Activated T-cell treated with anti-CD3 and anti-CD28 coated beads, Interleukin-2, amount 50 U/mL, for 4 hours (primary cell): Measurements from ENCODE around the gene UBTD2. TPM values are rescaled to one million over a fixed set of nuclear protein-coding genes. Genes with fewer than 3 reads are reported as not detected.

Experiments used
- ATAC-seq, 2 donors: fragments of 200-7000 bp; cut with Tn5 transposase; one replicate each; pipeline ENCODE4 v1.10.0; 2021
- DNase-seq: peaks from one replicate; pipeline ENCODE4 v3.0.0-alpha.2; 2020
- H3K27me3 Mint-ChIP-seq: one replicate; pipeline ENCODE4 v1.8.0; 2021; ENCODE audit warnings: low read depth, mixed read lengths
- H3K36me3 Mint-ChIP-seq: one replicate; pipeline ENCODE4 v1.8.0; 2022; ENCODE audit warnings: mixed read lengths; ENCODE audit not compliant: insufficient read depth
- H3K4me1 Mint-ChIP-seq: one replicate; pipeline ENCODE4 v1.8.0; 2021; ENCODE audit warnings: low read depth, mixed read lengths
- H3K4me3 Mint-ChIP-seq: one replicate; pipeline ENCODE4 v1.8.0; 2021; ENCODE audit warnings: mild to moderate bottlenecking, moderate library complexity, mixed read lengths
- H3K9me3 Mint-ChIP-seq: one replicate; pipeline ENCODE4 v1.8.0; 2021; ENCODE audit warnings: mixed read lengths
- total RNA-seq, 3 donors: library from RNA; stranded (reverse); gene quantifications; one replicate each; pipeline ENCODE4 v1.2.1, GENCODE V29; 2021

The UBTD2 gene
- total RNA-seq, 3 donors from 2014 or later = 5.7 to 7.5 (median 6.8) TPM

DNA sequence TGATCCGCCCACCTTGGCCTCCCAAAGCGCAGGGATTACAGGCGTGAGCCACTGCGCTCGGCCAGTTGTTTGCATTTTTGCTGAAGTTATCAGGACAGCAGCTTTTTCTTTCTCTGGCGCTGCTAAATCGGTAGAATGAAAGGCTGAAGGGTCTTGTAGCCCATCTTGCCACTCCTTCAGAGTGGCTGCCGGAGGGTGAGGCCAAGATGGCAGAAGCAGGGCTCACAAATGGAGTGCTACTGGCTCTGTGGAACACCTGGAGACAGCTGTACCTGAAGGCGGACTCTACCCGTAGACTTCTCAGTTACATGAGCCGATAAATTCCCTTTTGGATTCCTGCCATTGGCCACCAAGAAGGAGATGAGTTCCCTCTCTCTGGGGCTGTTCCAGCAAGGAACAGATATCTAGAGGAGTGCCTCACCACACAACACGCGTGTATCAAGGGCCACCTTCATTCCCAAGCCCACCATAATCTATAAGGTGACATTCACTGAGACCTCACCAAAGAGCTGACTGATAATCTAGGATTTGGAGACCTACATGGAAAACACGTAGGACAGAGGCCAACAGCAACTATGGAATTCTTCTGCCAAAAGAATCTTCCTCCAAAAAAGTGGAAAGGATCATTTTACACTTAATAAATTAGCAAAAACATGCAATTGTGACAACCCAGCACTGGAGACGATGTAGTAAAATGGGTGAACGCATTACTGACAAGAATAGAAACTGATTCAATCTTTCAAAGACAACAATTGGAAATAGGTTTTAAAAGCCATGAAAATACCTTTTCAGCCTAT is 117.3 kb downstream of the UBTD2 start:
- DNase-seq (no peak), ATAC-seq (no peak)
- H3K36me3 Mint-ChIP-seq = peaks cover 14% of the 10 kb centered on the region
- no peaks in the 10 kb centered on the region for H3K27me3 Mint-ChIP-seq
- no peaks in the 10 kb centered on the region for H3K9me3 Mint-ChIP-seq
- no peak overlapping the region for H3K4me3 Mint-ChIP-seq
- peaks cover 84% of the 10 kb centered on the region for H3K4me1 Mint-ChIP-seq

DNA sequence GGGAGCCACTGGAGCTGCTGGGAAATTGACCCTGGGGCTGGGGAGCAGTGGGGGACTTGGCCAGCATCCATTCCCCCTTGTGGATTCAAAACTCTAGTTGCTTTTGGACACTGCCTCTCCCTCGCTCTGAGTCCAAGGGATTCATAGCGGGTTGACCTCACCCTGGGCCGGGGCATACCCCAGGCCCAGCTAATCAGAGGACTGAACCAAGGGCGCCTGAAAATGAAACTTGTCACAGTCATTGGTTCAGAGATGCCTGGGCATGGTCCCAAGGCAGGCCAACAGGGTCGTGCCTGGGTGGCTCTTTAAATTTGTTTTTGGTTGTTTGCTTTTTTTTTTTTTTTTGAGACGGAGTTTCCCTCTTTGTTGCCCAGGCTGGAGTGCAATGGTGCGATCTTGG is 118.1 kb downstream of the UBTD2 start:
- H3K36me3 Mint-ChIP-seq = peaks cover 14% of the 10 kb centered on the region
- no peak overlapping the region for H3K4me3 Mint-ChIP-seq
- ATAC-seq (no peak), DNase-seq (no peak)
- H3K27me3 Mint-ChIP-seq = no peaks in the 10 kb centered on the region
- H3K9me3 Mint-ChIP-seq = no peaks in the 10 kb centered on the region
- H3K4me1 Mint-ChIP-seq = peaks cover 82% of the 10 kb centered on the region

DNA sequence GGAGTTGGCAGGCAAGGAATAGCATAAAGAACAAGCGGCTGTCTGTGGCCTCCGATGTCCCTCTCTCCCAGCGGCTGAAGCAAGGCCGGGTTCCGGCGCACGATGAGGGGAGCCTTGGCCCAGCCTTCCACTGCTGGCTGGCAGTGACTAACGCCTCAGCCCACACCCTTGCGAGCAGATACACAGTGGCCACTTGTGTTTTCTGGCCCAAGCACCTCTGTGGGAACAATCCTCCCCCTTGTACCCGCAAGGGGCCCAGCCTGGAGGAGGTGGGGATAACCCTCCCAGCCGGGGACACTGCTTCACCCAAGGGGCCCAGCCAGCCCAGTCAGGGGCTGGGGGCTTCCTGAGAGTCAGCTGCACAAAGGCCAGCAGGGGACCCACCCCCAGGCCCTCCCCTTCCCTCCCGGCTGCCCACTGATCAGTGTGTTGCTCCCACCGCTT is 118.8 kb downstream of the UBTD2 start:
- Mint-ChIP-seq H3K36me3 (peaks cover 8% of the 10 kb centered on the region), H3K9me3 (no peaks in the 10 kb centered on the region), H3K4me1 (peaks cover 80% of the 10 kb centered on the region), H3K27me3 (no peaks in the 10 kb centered on the region), H3K4me3 (no peak overlapping the region)
- DNase-seq (no peak), ATAC-seq (no peak)

DNA sequence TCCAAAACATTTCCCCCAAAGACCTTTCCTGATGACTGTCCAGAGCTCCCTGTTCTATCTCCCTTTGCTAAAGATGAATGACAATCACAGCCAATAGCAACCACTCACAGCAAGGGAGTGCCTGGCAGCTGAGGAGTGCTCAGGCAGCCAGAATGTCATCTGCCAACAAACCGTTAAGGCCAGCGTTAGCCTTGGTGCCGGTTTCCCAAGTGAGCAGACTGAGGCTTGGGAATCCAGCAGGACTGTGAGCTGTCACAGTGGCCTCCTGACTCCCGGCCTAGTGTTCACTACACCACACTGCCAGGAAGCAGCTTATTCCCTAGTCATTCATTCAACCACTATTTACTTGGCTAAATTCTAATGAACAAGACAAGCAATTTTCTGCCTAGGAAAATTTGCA is 120.2 kb downstream of the UBTD2 start:
- H3K4me3 Mint-ChIP-seq = no peak overlapping the region

DNA sequence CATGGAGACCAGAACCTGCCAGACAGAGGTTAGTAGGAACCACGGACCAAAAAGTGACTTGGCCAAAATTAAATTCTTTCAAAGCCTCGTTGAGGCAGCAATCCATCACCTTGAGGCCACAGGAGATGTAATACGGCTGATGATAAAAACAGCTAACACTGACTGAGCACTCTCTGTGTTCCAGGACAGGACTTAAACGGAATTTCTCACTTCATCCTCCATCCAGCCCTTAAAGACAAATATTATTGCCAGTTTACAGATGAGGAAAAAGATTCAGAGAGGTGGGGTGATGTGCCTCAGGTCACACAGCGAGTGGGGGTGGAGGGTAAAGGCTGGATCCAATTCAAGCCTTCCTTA is 120.6 kb downstream of the UBTD2 start:
- no peak overlapping the region for H3K4me3 Mint-ChIP-seq
- H3K27me3 Mint-ChIP-seq = no peaks in the 10 kb centered on the region
- H3K36me3 Mint-ChIP-seq = peaks cover 11% of the 10 kb centered on the region
- DNase-seq = no peak
- ATAC-seq = no peak
- H3K4me1 Mint-ChIP-seq = peaks cover 75% of the 10 kb centered on the region
- no peaks in the 10 kb centered on the region for H3K9me3 Mint-ChIP-seq

More for the DNA sequence above, 120.2 kb downstream of the UBTD2 start:
- Mint-ChIP-seq H3K9me3 (no peaks in the 10 kb centered on the region), H3K27me3 (no peaks in the 10 kb centered on the region), H3K4me1 (peaks cover 77% of the 10 kb centered on the region), H3K36me3 (peaks cover 11% of the 10 kb centered on the region)
- ATAC-seq (no peak), DNase-seq (no peak)

DNA sequence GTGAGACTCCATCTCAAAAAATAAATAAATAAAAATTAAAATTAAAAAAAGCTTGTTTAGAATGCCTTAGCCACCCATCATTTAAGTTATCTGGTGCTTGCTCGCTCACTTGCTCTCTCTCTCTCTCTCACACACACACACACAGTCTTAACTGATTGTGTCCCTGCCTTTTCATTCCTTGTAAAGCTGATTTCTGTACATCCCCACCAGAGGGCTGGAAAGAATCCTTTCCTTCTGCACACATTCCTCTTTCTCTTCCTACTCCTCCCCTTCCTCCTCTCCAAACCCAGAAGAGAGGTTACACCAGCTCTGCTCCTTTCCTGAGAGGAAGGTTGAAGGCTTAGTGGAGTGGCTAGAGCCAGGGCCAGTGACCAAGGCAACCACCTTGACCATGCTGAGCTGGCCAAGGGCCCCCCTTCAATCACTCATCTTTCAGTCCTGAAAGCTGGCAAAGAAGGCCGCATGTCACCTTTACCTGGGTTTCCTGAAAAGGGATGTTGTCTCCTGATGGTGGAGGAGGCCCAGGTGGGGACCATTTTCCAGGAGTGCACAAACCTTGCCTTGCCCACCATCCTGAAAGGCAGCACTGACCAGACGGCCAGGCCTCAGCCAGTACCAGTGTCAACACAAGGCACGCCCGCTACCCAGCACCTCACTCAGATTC is 121.1 kb downstream of the UBTD2 start:
- Mint-ChIP-seq H3K36me3 (peaks cover 11% of the 10 kb centered on the region), H3K4me1 (peaks cover 73% of the 10 kb centered on the region)
- no peak for ATAC-seq

DNA sequence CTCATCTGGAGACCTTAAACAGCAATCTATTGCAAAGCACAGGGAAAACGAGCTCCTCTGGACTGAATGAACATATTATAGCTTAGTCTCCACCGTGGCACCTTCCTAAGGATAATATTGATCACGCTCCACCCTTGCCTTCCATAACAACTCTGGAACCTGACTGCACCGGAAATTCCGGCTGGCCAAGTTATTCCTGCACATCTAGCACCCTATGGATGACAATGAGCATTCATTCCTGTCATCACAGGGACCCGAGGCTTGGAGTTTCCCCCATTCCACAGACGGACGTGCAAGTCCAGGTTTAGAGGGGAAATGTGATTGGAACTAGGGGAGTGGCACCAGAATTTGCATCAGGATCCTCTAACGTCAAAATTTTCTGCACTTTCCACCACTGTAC is 123.1 kb downstream of the UBTD2 start:
- ATAC-seq (no peak), DNase-seq (no peak)
- H3K4me1 Mint-ChIP-seq = peaks cover 65% of the 10 kb centered on the region
- peaks cover 13% of the 10 kb centered on the region for H3K36me3 Mint-ChIP-seq
- H3K4me3 Mint-ChIP-seq = no peak overlapping the region
- H3K27me3 Mint-ChIP-seq = no peaks in the 10 kb centered on the region
- no peaks in the 10 kb centered on the region for H3K9me3 Mint-ChIP-seq

More for the DNA sequence above, 121.1 kb downstream of the UBTD2 start:
- Mint-ChIP-seq H3K4me3 (no peak overlapping the region), H3K9me3 (no peaks in the 10 kb centered on the region), H3K27me3 (no peaks in the 10 kb centered on the region)
- no peak for DNase-seq

Other genes with a start within 250 kb of the UBTD2 start
- gene STK10, start 95.5 kb downstream of the UBTD2 start, total RNA-seq = 10 to 100 TPM; 62.1 to 79.0 (median 72.6) TPM
- not detected for gene EFCAB9, start 89.6 kb downstream of the UBTD2 start, total RNA-seq
- under 1 TPM; 0.21 to 0.96 (median 0.92) TPM for gene SH3PXD2B, start 170.8 kb upstream of the UBTD2 start, total RNA-seq